DOHH2 (cell line): ENCODE data around the gene CDKN2B-AS1.

Experiments
- EZH2phosphoT487 ChIP-seq: fragments of 200-600 bp; sonication (generic); IDR thresholded peaks from 2 replicates; pipeline ENCODE4 v1.6.1; 2017; ENCODE audit warnings: borderline replicate concordance, mild to moderate bottlenecking, antibody characterized with exemption, low read length, moderate library complexity, mixed read lengths
- TF ChIP-seq, protein P1 (sequence below): fragments of 200-600 bp; sonication (generic); IDR thresholded peaks from one replicate; pipeline ENCODE4 v1.5.1; 2014; ENCODE audit warnings: antibody characterized with exemption, mild to moderate bottlenecking, low read depth, low read length; ENCODE audit not compliant: poor library complexity, severe bottlenecking

- TF ChIP-seq, protein P1, sequence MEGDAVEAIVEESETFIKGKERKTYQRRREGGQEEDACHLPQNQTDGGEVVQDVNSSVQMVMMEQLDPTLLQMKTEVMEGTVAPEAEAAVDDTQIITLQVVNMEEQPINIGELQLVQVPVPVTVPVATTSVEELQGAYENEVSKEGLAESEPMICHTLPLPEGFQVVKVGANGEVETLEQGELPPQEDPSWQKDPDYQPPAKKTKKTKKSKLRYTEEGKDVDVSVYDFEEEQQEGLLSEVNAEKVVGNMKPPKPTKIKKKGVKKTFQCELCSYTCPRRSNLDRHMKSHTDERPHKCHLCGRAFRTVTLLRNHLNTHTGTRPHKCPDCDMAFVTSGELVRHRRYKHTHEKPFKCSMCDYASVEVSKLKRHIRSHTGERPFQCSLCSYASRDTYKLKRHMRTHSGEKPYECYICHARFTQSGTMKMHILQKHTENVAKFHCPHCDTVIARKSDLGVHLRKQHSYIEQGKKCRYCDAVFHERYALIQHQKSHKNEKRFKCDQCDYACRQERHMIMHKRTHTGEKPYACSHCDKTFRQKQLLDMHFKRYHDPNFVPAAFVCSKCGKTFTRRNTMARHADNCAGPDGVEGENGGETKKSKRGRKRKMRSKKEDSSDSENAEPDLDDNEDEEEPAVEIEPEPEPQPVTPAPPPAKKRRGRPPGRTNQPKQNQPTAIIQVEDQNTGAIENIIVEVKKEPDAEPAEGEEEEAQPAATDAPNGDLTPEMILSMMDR: no peak
- TF ChIP-seq EZH2phosphoT487: no peak
These were observed 129.8 kb downstream of the CDKN2B-AS1 start for GRCh38 chr9:22124263-22125011.
